ENCODE measurements around the gene CGREF1.

Gene CGREF1, protein sequence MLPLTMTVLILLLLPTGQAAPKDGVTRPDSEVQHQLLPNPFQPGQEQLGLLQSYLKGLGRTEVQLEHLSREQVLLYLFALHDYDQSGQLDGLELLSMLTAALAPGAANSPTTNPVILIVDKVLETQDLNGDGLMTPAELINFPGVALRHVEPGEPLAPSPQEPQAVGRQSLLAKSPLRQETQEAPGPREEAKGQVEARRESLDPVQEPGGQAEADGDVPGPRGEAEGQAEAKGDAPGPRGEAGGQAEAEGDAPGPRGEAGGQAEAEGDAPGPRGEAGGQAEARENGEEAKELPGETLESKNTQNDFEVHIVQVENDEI

DNA sequence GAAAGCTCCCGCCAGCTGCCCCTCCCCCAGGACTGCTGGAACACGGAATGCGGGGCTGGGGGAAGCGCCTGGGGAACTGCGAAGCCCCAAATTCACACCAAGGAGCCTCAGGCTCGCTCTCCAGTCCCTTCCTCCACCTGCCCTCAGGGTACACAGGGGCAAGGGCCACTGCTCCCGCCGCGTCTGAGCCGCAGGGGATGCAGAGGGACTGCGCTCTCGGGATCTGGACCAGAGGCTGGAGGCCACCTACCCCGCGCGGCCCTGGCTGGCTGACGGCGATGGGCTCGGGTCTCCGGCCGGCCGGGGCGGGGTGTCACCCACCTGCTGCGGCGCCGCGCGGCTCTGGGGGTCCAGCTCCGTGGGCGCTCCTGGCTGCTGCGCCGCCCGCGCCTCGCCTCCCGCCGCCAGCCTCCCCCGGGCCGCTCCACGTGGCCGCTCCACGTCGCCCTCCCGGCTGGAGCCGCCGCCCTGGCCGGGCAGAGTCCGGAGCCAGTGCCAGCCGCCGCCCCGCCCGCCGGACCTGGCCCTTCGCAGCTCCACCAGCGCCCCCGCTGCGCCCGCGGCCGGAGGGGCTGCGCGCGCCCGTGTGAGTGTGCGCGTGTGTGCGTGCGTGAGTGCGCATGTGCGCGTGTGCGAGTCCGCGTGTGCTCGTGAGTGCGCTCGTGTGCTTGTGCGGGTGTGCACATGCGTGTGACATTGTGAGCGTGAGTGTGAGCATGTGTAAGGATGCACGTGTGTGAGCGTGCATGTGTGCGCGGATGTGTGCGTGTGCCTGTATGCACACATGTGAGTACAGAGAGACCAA, at the start of gene CGREF1:
Gene CGREF1 (minus strand): TSS at position 604 of the 805 bp plus-strand sequence. CDS start 14,762 bp downstream, outside the sequence.
- no peaks in the 10 kb centered on the region for H3K36me3 ChIP-seq (ENCODE audit: control insufficient read depth, low read length)
- H3K4me2 ChIP-seq (ENCODE audit: low read length): peak within 1 kb of the TSS; percentile 65
- H3K4me1 ChIP-seq (ENCODE audit: control insufficient read depth, low read length): peaks cover 9% of the 10 kb centered on the region
- H3K79me2 ChIP-seq (ENCODE audit: control insufficient read depth, low read length): no peaks in the 10 kb centered on the region
- no peaks in the 10 kb centered on the region for H4K20me1 ChIP-seq (ENCODE audit: control insufficient read depth, insufficient read depth, low read depth, low read length)
- no peaks in the 10 kb centered on the region for H3K9me3 ChIP-seq (ENCODE audit: control insufficient read depth, insufficient read depth, low read length)
- peak within 1 kb of the TSS; percentile 55 for H3K4me3 ChIP-seq (ENCODE audit: low read length)
- no peaks in the 10 kb centered on the region for H3K9me2 ChIP-seq (replicated peaks; ENCODE audit: control insufficient read depth, low read length)
- peaks cover 25% of the 10 kb centered on the region for H3K27me3 ChIP-seq (ENCODE audit: control insufficient read depth, low read length)
- H3F3A ChIP-seq (ENCODE audit: control insufficient read depth, insufficient read depth): no peaks in the 10 kb centered on the region
- TF ChIP-seq EZH2phosphoT487 (IDR thresholded peaks at IDR 0.05; ENCODE audit: borderline replicate concordance, low read length): no peak
- TF ChIP-seq, protein P1, sequence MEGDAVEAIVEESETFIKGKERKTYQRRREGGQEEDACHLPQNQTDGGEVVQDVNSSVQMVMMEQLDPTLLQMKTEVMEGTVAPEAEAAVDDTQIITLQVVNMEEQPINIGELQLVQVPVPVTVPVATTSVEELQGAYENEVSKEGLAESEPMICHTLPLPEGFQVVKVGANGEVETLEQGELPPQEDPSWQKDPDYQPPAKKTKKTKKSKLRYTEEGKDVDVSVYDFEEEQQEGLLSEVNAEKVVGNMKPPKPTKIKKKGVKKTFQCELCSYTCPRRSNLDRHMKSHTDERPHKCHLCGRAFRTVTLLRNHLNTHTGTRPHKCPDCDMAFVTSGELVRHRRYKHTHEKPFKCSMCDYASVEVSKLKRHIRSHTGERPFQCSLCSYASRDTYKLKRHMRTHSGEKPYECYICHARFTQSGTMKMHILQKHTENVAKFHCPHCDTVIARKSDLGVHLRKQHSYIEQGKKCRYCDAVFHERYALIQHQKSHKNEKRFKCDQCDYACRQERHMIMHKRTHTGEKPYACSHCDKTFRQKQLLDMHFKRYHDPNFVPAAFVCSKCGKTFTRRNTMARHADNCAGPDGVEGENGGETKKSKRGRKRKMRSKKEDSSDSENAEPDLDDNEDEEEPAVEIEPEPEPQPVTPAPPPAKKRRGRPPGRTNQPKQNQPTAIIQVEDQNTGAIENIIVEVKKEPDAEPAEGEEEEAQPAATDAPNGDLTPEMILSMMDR (IDR thresholded peaks at IDR 0.05; ENCODE audit: low read depth, low read length, poor library complexity, severe bottlenecking): no peak
- no peak within 1 kb of the TSS for H3K27ac ChIP-seq (ENCODE audit: low read depth, low read length)

DNA sequence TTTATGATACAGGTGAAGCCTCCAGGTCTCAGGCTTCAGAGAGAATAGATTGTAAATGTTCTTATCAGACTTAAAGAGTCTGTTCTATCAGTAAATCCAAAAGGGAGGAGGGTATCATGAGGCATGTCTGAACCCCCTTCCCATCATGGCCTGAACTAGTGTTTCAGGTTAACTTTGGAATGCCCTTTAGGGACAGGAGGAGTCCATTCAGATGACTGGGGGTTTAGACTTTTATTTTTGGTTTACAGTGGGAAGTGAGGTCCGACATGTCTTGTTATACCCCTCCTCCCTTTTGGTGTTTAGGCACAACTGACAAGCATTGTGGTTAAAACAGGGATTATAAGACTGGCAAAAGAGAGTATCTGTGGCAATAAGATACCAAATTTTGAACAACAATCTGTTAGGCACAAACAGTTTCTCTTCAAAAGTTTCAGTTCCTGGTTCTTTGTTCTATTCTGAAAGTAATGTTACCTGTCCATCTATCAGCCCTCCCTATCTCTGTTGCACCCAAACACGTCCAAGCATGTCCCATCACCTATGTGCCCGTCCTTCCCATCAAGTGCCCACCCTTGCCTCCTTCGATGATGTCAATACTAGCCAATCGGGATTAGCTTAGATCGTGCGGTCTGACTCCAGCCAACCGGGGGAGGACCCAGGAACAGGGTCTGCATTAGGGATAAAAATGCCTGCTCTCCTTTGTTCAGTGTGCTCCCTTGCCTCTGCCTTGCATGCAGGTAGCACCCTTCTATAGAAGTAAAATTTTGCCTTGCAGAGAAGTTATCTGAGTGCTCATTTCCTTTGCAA, 46.2 kb upstream of the CGREF1 start:
- peak overlapping the region; percentile 48 for H3K4me2 ChIP-seq (ENCODE audit: low read length)
- TF ChIP-seq, protein P1 (IDR thresholded peaks at IDR 0.05; ENCODE audit: low read depth, low read length, poor library complexity, severe bottlenecking): no peak
- TF ChIP-seq EZH2phosphoT487 (IDR thresholded peaks at IDR 0.05; ENCODE audit: borderline replicate concordance, low read length): no peak

DNA sequence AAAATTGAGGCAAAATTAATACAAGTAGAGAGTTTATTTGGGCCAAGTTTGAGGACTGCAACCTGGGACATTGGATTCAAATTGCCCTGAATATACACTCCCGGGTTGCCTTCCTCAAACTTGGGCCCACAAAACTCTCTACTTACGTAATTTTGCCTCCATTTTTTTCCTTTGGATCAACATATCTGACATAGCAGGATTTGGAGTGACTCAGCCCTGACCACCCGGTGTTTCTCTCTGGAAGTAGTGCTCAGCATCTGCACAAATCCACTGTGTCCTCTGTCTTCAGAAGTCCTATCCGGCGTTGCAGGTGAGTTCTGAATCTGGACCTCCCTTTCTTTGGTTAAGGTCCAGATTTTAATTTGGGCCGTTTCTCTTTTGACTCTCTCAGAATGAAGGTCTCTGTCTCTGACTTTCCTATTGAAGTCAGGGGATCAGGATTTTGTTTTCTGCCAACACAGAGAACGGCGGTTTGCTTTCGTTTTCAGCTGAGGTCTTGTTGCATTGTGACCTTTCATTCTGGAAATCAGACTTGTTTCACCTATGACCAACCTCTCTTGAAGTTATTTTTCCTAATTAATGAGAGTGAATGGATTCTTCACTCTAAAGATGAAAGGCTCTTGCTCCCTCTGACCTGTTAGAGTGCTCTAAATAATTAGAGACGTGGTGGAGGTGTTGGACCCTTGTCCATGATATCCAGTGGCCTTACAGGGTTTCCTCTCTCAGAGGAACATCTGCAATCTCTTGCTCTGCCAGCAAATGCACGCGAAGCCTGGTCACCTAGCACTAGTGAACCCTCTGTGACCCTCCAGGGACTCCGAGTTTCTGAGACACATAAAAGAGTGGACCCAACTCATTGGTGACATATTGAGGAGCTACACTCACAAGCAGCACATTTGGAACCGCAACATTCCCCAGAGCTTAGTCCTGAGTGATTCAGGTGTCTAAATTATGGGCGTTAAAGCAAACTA, 43.5 kb upstream of the CGREF1 start:
- Histone ChIP-seq H3K4me2 (ENCODE audit: low read length) (no peak overlapping the region), H3K27me3 (ENCODE audit: control insufficient read depth, low read length) (no peaks in the 10 kb centered on the region), H4K20me1 (ENCODE audit: control insufficient read depth, insufficient read depth, low read depth, low read length) (no peaks in the 10 kb centered on the region), H3K36me3 (ENCODE audit: control insufficient read depth, low read length) (no peaks in the 10 kb centered on the region), H3K79me2 (ENCODE audit: control insufficient read depth, low read length) (no peaks in the 10 kb centered on the region), H3F3A (ENCODE audit: control insufficient read depth, insufficient read depth) (no peaks in the 10 kb centered on the region; the same call in 1 of the 2 replicates), H3K9me3 (ENCODE audit: control insufficient read depth, insufficient read depth, low read length) (no peaks in the 10 kb centered on the region), H3K9me2 (replicated peaks; ENCODE audit: control insufficient read depth, low read length) (no peaks in the 10 kb centered on the region), H3K4me3 (ENCODE audit: low read length) (no peak overlapping the region), H3K4me1 (ENCODE audit: control insufficient read depth, low read length) (peaks cover 24% of the 10 kb centered on the region), H3K27ac (ENCODE audit: low read depth, low read length) (no peak overlapping the region)
- TF ChIP-seq, protein P1 (IDR thresholded peaks at IDR 0.05; ENCODE audit: low read depth, low read length, poor library complexity, severe bottlenecking): no peak
- no peak for TF ChIP-seq EZH2phosphoT487 (IDR thresholded peaks at IDR 0.05; ENCODE audit: borderline replicate concordance, low read length)

More for the DNA sequence above, 46.2 kb upstream of the CGREF1 start:
- no peaks in the 10 kb centered on the region for H3K27me3 ChIP-seq (ENCODE audit: control insufficient read depth, low read length)
- peak overlapping the region; percentile 21 for H3K4me3 ChIP-seq (ENCODE audit: low read length)
- no peaks in the 10 kb centered on the region for H3K9me2 ChIP-seq (replicated peaks; ENCODE audit: control insufficient read depth, low read length)
- no peaks in the 10 kb centered on the region for H4K20me1 ChIP-seq (ENCODE audit: control insufficient read depth, insufficient read depth, low read depth, low read length)
- H3K36me3 ChIP-seq (ENCODE audit: control insufficient read depth, low read length): no peaks in the 10 kb centered on the region
- H3K27ac ChIP-seq (ENCODE audit: low read depth, low read length): 0 out of 2 replicates have a peak overlapping the region, but pooled peaks have one; percentile 4
- H3K9me3 ChIP-seq (ENCODE audit: control insufficient read depth, insufficient read depth, low read length): no peaks in the 10 kb centered on the region
- H3K79me2 ChIP-seq (ENCODE audit: control insufficient read depth, low read length): no peaks in the 10 kb centered on the region
- H3K4me1 ChIP-seq (ENCODE audit: control insufficient read depth, low read length): peaks cover 36% of the 10 kb centered on the region
- H3F3A ChIP-seq (ENCODE audit: control insufficient read depth, insufficient read depth): no peaks in the 10 kb centered on the region; the same call in 1 of the 2 replicates
